Superior temporal gyrus (tissue), 1 donor: ENCODE data around the gene SNX32.

Source experiments
- DNase-seq: peaks from one replicate; pipeline ENCODE4 v3.0.0-alpha.2; 2016; ENCODE audit errors: extremely low spot score

SNX32 gene

DNA sequence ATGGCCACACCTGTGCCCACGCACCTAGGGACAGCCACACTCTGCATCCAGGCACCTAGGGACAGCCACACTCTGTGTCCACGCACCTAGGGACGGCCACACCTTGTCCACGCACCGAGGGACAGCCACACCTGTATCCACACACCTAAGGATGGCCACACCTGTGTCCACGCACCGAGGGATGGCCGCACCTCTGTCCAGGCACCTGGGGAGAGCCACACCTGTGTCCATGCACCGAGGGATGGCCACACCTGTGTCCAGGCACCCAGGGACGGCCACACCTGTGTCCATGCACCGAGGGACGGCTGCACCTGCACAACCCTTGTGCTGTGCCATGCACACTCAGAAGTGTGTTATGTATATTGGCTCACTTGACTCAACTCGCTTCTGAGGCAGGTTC is 36.1 kb upstream of the SNX32 start:
- DNase-seq, result no peak

DNA sequence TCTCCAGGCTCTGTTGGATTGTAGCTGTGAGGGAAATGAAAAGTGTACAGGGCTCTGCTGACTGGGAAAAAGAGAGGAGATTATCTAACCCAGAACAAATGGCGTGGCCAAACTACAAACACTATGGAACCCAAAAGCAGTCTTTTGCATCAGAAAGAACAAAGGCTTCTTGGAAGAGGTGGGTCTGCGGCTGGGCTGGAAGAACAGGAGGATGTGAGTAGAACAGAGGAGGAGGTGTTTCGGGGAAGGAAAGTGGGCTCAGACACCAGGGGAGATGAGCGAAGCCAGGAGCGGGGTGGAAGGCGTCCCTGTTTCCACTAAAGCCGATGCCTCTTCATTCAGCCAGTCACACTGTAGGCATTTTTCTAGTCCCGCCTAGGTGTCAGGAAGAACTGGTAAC is 34.9 kb upstream of the SNX32 start:
- no peak for DNase-seq

DNA sequence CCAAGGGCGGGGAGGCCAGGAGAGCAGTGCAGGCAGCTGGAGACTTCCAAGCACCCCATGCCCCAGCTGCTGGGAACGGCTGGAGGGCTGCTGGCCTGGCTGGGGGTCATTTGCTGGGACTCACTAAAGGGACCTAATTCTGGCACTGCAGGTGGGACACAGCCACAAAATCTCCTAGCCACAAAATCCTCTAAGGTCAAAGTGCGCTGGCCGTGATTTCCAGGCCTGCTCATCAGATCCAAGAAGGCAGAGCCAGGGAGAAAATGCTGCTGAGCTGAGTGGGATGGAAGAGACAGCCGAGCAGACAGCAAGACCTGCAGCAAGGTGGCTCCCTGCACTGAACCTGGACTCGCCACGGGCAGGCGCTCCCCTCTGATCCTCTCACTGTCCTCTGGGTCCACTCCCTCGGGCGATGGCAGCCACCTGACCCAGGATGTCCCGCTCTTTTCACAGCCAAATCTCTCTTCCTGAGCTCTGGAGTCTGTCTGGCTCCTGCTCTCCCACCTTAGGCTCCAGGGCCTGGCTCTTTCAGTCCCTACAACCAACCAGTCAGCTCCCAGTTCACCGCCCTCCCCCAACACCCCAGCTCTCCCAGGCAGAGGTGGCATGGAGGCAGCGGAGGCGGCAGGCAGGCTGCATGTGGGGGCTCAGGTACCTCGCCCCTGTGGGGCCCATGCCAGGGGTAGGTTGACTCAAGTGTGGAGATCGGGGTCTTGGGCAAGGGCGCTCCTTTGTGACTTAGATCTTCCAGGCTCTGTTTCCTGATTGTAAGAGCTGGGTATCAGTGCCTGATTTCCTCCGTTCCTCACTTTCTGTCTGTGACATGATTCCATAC is 32.4 kb upstream of the SNX32 start:
- no peak for DNase-seq

DNA sequence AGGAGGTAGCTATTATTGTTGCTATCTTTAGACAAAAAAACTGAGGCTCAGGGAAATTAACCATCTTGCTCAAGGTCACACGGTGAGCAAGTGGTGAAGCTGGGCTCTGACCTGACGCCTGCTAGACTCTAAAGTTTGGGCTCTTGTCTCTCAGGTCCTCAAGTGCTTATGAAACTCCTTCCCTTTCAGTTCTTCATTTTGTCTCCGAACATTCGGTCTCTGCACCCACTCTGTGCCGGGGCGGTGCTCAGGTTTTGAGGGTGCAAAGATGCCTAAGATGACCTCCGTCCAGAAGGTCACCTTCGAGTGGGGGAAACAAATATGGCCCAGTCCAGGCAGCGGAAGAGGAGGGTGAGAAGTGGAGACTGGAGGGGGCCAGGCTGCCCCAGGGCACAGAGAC is 30.9 kb upstream of the SNX32 start:
- DNase-seq, result no peak

- no peak for DNase-seq
Measured at GRCh38 chr11:65803797-65804492, 29.8 kb upstream of the SNX32 start.

- no peak for DNase-seq
Measured at GRCh38 chr11:65806979-65807378, 26.8 kb upstream of the SNX32 start.

- no peak for DNase-seq
Measured at GRCh38 chr11:65808744-65809341, 24.9 kb upstream of the SNX32 start.

DNA sequence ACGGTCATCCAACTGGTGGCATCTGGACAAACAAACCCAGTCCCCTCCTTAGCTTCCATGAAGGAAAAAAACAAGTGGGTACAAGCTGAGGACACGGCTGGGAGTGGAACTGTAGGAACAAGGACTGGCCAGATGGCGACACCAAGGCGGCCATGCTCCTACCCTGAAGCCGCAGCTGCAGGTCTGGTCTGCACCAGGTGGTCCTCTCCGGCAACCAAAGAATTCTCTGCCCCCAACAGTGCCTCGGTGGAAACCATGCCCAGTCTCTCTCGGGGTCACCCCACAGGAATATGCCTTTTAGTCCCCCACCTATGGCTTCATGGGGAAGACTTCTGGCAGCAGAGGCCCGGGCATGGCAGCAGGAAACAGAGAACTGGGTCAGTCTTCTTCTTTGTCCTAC is 24.3 kb upstream of the SNX32 start:
- DNase-seq, result no peak

DNA sequence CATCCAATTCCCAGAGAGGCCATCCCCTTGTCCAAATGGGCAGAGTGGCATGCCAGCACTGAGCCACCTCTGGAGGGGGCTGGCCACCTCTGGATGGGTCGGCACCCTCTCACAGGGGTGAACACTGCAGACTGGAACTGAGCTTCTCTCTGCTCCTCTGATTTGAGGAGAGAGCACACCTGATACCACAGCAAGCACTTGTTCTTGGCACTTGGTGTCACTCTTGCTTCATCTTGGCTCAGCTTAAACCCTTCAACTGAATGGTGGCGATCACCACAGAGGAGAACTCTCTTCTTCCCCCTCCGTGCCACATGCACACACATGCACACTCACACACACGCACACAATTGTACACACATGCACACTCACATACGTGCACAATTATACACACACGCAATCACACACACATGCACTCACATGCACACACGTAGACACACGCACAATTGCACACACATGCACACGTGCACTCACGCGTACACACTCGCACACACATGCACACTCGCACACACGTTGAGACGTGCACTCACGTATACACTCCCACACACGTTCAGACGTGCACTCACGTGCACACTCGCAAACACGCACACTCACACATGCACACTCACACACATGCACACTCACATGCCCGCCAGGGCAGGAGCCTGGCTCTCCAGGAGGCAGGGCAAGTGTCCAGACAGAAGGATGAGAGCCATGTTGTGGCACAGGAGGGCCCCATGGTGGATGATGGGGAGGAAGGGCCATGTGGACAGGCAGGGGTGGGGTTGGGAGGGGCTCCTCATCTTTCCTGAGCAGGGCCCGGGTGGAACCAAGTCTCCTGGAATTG is 23.5 kb upstream of the SNX32 start:
- DNase-seq, result no peak

DNA sequence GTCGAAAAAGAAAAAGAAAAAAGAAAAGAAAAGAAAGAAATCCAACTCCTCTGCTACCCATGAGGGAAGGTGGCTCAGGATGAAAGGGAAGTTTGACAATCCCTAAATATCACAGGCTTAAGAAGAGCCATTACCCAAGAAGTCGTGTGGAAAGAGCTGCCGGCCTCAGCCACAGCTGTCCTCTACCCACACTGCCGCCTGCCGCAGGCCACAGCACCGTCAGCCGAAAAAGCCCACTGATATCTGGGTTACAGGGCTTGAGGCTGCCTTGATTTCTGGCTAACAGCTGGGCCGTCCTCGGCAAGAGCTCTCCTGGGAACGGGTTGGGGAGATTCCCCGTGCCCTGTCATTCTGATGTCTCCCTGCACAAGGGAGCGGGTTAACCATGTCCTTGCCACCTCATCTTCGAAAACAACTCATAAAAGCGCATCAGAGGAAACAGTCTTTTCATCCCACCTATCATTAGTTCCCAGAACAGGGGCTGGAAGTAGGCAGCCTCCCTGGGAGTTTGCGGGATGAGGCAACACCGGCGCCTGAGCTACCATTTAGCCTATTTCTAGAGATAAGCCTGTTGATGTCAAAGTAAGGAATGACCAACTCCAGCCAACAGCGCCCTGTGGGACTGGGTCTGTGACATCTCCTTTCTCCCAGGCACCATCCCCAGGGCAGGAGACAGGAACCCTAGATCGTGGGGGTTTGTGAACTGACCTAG is 21.8 kb upstream of the SNX32 start:
- DNase-seq, result no peak

GRCh38 chr11:65814131-65814985 is 19.4 kb upstream of the SNX32 start:
- no peak for DNase-seq

- no peak for DNase-seq
Measured at GRCh38 chr11:65814986-65815565, 18.7 kb upstream of the SNX32 start.

DNA sequence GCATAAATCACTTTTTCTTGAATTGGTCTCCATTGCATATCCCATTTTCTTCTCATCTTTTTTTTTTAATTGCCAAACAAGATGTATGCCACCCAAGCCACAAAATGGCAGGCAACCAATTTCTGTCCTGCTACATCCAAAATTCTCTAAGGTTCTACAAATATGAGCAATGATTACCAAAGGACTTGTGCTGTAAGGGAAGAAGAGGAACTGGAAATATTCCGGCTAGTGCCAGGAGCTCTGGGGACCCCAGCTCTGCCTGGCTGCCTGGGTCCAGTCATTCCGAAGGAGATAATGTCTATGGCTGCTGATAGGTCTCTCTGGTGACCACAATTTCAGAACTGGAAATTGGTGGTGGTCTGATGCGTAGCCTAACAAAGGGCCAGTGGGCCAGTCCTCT is 17.1 kb upstream of the SNX32 start:
- DNase-seq, result no peak

- DNase-seq, result peak; percentile 23
Measured at GRCh38 chr11:65817312-65817834, 16.4 kb upstream of the SNX32 start.

DNA sequence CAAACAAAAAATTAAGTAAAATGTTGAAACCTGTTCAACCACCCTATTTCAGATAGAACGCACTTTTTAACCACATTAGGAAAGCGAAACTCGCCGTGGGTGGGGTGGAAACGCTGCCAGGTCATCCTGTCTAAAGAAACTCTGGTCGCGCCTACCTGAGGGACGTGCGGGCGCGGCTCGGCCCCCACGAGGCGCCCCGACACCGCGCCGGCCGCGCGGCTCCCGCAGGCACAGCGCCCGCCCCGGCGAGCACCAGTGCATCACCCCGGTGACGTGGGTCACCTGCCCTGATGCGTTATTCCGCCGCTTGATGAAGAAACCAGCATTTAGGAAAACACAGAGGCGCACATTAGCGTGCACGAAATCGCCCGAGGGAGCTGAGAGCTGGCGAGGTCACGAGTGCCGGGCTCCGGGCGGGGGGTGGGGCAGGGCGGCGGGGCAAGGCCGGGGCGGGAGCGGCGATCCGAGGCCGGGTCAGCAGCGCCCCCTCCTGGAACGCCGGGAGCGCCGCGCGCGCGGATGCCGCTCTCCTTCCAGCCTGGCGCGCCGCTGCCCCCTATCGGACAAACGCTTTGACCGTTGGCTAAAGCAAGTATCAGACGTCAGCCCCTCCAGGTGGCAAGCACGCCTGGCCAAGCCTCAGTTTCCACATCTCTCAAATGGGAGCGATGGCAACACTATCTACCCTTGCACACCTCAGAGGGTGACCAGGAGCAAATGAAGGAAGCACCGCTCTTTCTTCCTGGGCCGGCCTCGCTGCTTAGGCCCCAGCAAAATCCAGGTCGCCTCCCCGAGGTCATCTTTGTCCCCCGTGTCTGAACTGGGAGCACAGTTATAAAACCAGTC is 15.7 kb upstream of the SNX32 start:
- peak; percentile 93 for DNase-seq

DNA sequence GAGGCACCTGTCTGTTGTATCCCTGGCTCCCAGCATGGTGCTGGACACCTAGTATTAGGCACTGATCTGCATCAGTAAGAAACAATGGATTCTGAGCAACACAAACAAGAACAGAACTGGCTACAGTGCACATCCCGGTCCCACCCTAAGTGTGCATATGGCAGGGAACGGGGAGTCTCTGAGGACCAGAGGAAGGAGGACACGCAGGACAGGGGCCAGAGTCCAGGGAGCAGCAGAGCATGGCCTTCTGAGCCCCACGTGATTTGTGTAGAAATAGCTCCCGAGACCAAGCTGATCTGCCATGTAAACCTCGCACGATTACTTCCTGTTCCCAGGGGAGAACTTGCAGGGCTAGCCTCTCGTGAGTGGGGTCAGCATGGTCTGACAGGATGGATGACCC is 12.7 kb upstream of the SNX32 start:
- no peak for DNase-seq

GRCh38 chr11:65822776-65823528 is 10.8 kb upstream of the SNX32 start:
- DNase-seq, result no peak
